DND-41 (cell line): ENCODE data around the gene FLVCR1.

ENCODE experiments used
- ATAC-seq: fragments of 200-7000 bp; cut with Tn5 transposase; 3 replicates; pipeline ENCODE4 v1.9.1; 2021; ENCODE audit warnings: low read depth; ENCODE audit not compliant: insufficient read depth
- DNase-seq: peaks from one replicate; pipeline ENCODE4 v3.0.0-alpha.2; 2020
- H2AFZ ChIP-seq: 2 replicates; pipeline ENCODE4 v1.6.0; 2012; ENCODE audit warnings: low read depth, low read length
- H3K27ac ChIP-seq: 2 replicates; pipeline ENCODE4 v1.5.1; 2012; ENCODE audit warnings: low read length, inconsistent platforms
- H3K27me3 ChIP-seq: fragments of 200-600 bp; sonication (generic); 2 replicates; pipeline ENCODE4 v1.6.0; 2012; ENCODE audit warnings: low read length, mild to moderate bottlenecking, inconsistent platforms; ENCODE audit not compliant: insufficient read depth, poor library complexity
- H3K36me3 ChIP-seq: 2 replicates; pipeline ENCODE4 v1.5.1; 2012; ENCODE audit warnings: low read length, inconsistent platforms; ENCODE audit not compliant: insufficient read depth
- H3K4me1 ChIP-seq: 2 replicates; pipeline ENCODE4 v1.5.1; 2012; ENCODE audit warnings: mild to moderate bottlenecking, low read length; ENCODE audit not compliant: insufficient read depth
- H3K4me2 ChIP-seq: 2 replicates; pipeline ENCODE4 v1.6.0; 2012; ENCODE audit warnings: mild to moderate bottlenecking, moderate library complexity, low read length, inconsistent platforms; ENCODE audit not compliant: insufficient read depth
- H3K4me3 ChIP-seq, 2 experiments: fragments of 200-600 bp in 1 of 2; shearing (Covaris generic) in 1 of 2; 2 replicates each; pipeline ENCODE4 v1.5.1; 2012 to 2016; ENCODE audit warnings: inconsistent platforms in 2 of 2, low read length in 2 of 2, mild to moderate bottlenecking in 2 of 2, low read depth in 1 of 2, moderate library complexity in 1 of 2
- H3K79me2 ChIP-seq: 2 replicates; pipeline ENCODE4 v1.6.0; 2012; ENCODE audit warnings: low read length, inconsistent platforms; ENCODE audit not compliant: insufficient read depth
- H3K9ac ChIP-seq: 2 replicates; pipeline ENCODE4 v1.6.0; 2012; ENCODE audit warnings: low read depth, mild to moderate bottlenecking, inconsistent platforms, low read length, moderate library complexity
- H3K9me3 ChIP-seq: 2 replicates; pipeline ENCODE4 v1.5.1; 2012; ENCODE audit warnings: low read length, moderate library complexity, mild to moderate bottlenecking, inconsistent platforms; ENCODE audit not compliant: insufficient read depth, severe bottlenecking
- H4K20me1 ChIP-seq: 2 replicates; pipeline ENCODE4 v1.6.0; 2012; ENCODE audit warnings: low read length; ENCODE audit not compliant: insufficient read depth
- CTCF ChIP-seq: IDR thresholded peaks from 2 replicates; pipeline ENCODE4 v1.5.1; 2012; ENCODE audit warnings: borderline replicate concordance, low read length, moderate library complexity, mild to moderate bottlenecking; ENCODE audit not compliant: poor library complexity, severe bottlenecking; ENCODE audit errors: extremely low read depth
- EZH2 ChIP-seq: IDR thresholded peaks from 3 replicates; pipeline ENCODE4 v1.6.1; 2012; ENCODE audit warnings: borderline replicate concordance, low read depth, mild to moderate bottlenecking, moderate library complexity, low read length, inconsistent platforms; ENCODE audit not compliant: severe bottlenecking

The FLVCR1 gene

GRCh38 chr1:212928323-212929291, 70.5 kb downstream of the FLVCR1 start:
- H2AFZ ChIP-seq: no peak overlapping the region
- H3K4me2 ChIP-seq: no peak overlapping the region
- no peak for ATAC-seq

GRCh38 chr1:212930986-212931678, 73.1 kb downstream of the FLVCR1 start:
- H3K9me3 ChIP-seq: no peaks in the 10 kb centered on the region
- no peak overlapping the region for H3K4me3 ChIP-seq
- H3K4me2 ChIP-seq: no peak overlapping the region
- no peaks in the 10 kb centered on the region for H3K4me1 ChIP-seq
- H3K9ac ChIP-seq: no peak overlapping the region
- H3K27ac ChIP-seq: no peak overlapping the region
- H3K36me3 ChIP-seq: no peaks in the 10 kb centered on the region
- ATAC-seq: no peak
- no peaks in the 10 kb centered on the region for H3K27me3 ChIP-seq
- H3K79me2 ChIP-seq: no peaks in the 10 kb centered on the region
- no peak for TF ChIP-seq CTCF
- H4K20me1 ChIP-seq: no peaks in the 10 kb centered on the region
- H2AFZ ChIP-seq: no peak overlapping the region
- no peak for DNase-seq

More at GRCh38 chr1:212928323-212929291, 70.5 kb downstream of the FLVCR1 start:
- Histone ChIP-seq H3K79me2 (no peaks in the 10 kb centered on the region), H4K20me1 (no peaks in the 10 kb centered on the region), H3K27me3 (no peaks in the 10 kb centered on the region), H3K36me3 (no peaks in the 10 kb centered on the region), H3K4me3 (no peak overlapping the region), H3K9me3 (no peaks in the 10 kb centered on the region), H3K9ac (no peak overlapping the region), H3K27ac (no peak overlapping the region), H3K4me1 (no peaks in the 10 kb centered on the region)
- no peak for TF ChIP-seq EZH2
- no peak for TF ChIP-seq CTCF
- no peak for DNase-seq

GRCh38 chr1:212933815-212934471, 75.9 kb downstream of the FLVCR1 start:
- Histone ChIP-seq H3K79me2 (no peaks in the 10 kb centered on the region), H3K36me3 (no peaks in the 10 kb centered on the region), H3K9ac (no peak overlapping the region), H2AFZ (no peak overlapping the region), H4K20me1 (no peaks in the 10 kb centered on the region), H3K4me2 (no peak overlapping the region), H3K4me3 (no peak overlapping the region), H3K27ac (no peak overlapping the region), H3K27me3 (no peaks in the 10 kb centered on the region), H3K4me1 (no peaks in the 10 kb centered on the region), H3K9me3 (no peaks in the 10 kb centered on the region)
- TF ChIP-seq EZH2 (no peak), CTCF (no peak)
- DNase-seq (no peak), ATAC-seq (no peak)
